Cardiac fibroblast (primary cell): ENCODE data around the gene KCNMA1.

ENCODE experiments used
- DNase-seq, 2 donors: peaks; one replicate each; pipeline versions ENCODE4 v3.0.0 to v3.0.0-alpha.2; 2010; ENCODE audit warnings: low read depth in 2 of 2
- H3K4me3 ChIP-seq, 2 donors: replicated peaks in 1 of 2; 1 replicate in 1 of 2; 2 replicates in 1 of 2; pipeline ENCODE4 v1.5.1; 2011; ENCODE audit warnings: low read depth in 2 of 2, low read length in 2 of 2, mild to moderate bottlenecking in 2 of 2, moderate library complexity in 1 of 2
- TF ChIP-seq, protein P1 (sequence below): IDR thresholded peaks from one replicate; pipeline ENCODE4 v1.5.1; 2011; ENCODE audit warnings: low read depth, mild to moderate bottlenecking, low read length, inconsistent platforms

The KCNMA1 gene

DNA sequence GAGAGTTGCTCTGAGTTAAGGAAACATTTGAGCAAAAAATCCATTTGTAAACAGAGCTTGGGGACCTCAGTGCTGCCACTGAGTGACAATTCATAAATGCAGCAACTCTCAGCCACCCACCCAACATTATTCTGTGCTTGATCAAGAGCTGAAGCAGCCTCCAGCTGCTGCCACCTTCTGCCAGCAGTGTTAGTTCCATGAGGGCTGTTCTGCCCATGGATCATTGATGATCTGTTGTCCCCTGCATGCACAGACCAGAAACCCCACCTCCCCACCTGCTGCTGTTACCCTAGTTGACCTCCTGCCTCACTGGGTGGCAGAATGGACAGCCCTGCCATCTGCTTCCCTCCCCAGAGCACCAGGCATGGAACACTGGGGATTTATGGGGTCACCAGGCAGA, 305.4 kb downstream of the KCNMA1 start:
- H3K4me3 ChIP-seq = no peak overlapping the region
- TF ChIP-seq, protein P1, sequence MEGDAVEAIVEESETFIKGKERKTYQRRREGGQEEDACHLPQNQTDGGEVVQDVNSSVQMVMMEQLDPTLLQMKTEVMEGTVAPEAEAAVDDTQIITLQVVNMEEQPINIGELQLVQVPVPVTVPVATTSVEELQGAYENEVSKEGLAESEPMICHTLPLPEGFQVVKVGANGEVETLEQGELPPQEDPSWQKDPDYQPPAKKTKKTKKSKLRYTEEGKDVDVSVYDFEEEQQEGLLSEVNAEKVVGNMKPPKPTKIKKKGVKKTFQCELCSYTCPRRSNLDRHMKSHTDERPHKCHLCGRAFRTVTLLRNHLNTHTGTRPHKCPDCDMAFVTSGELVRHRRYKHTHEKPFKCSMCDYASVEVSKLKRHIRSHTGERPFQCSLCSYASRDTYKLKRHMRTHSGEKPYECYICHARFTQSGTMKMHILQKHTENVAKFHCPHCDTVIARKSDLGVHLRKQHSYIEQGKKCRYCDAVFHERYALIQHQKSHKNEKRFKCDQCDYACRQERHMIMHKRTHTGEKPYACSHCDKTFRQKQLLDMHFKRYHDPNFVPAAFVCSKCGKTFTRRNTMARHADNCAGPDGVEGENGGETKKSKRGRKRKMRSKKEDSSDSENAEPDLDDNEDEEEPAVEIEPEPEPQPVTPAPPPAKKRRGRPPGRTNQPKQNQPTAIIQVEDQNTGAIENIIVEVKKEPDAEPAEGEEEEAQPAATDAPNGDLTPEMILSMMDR = no peak
- no peak for DNase-seq

DNA sequence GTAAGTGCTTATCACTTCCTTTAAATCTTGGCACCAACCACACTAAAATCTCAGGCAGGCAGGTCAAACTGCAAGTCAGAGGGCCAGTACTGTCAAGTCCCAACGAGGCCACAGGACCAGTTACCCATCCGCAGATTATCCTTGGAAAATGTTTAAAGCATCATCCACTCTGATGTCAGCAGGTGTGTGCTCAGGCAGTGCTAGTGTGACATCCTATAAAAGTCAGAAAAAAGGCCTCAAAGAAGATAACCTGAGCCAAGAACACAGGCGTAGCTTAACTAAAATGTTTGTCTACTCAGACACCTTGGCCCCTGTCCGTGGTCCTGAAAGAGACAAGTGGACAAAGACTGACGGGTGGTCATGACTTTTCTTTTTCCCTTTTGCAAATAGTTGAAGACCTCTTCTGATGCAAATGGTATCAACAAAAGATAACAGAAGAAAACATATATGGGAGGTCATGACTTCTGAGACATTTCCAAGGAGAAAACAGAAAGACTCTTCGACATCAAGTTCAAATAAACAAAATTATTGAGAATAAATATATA, 309.3 kb downstream of the KCNMA1 start:
- DNase-seq = peak; percentile 47 to 55

DNA sequence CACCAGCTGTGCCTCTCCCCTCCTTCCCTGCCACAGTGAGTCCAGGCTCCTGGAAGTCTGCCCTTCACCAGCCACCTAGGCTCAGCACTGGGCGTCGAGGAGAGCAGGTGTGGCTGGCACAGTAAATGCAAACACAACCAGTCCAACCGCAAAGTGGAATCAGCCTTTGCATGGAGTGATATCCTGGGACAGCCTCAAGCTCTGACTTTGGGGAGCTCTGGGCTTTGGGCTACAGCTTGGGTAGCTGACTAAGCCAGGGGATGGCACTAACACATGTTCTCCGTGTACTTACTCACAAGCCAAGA, 312.4 kb downstream of the KCNMA1 start:
- no peak overlapping the region for H3K4me3 ChIP-seq
- DNase-seq = no peak
- TF ChIP-seq, protein P1 = no peak

More for the DNA sequence above, 309.3 kb downstream of the KCNMA1 start:
- TF ChIP-seq, protein P1 = no peak
- H3K4me3 ChIP-seq = no peak overlapping the region

DNA sequence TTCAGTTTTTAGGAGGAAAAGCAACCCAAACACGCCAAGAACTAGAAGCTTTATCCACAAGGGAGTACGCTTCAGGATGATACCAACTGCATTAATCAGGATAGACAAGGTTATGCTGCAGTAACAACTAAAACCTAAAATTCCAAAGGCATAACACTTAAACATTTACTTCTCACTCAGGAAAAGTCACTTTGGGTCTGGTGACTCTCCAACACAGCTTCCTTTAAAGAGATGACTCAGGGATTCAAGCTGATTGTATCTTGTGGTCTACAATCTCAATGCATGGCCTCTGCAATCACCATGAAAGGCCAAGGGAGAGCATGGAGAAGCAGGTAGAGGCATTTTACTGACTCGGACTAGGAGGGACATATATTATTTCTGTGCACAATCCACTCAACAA, 315.8 kb downstream of the KCNMA1 start:
- H3K4me3 ChIP-seq = no peak overlapping the region
- peak in 1 of 2 donors; percentile 20 for DNase-seq
- TF ChIP-seq, protein P1 = no peak

DNA sequence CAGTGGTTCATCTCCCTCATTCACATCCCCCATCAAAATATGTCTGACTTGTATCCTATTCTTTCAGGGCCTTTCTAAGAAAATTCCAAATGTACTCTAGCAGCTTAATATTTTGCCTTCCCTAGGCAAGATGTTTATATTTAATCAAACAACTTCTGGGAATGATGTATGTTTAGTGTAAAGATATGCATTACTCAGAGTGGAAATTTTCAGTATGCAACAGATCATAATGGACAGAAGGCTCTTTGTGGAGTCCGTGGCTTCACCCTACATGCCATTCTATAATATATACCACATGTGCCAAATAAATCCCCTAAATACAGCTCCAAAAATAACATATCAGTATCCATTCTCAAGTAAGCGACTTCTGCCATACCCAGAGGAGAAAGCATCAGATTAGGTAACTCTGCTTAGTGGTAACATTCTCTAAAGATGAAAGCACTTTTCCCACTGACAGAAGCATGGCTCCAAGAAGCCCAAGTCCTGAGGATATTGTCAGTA, 316.6 kb downstream of the KCNMA1 start:
- no peak overlapping the region for H3K4me3 ChIP-seq
- TF ChIP-seq, protein P1 = no peak
- DNase-seq = peak; percentile 15 to 70

DNA sequence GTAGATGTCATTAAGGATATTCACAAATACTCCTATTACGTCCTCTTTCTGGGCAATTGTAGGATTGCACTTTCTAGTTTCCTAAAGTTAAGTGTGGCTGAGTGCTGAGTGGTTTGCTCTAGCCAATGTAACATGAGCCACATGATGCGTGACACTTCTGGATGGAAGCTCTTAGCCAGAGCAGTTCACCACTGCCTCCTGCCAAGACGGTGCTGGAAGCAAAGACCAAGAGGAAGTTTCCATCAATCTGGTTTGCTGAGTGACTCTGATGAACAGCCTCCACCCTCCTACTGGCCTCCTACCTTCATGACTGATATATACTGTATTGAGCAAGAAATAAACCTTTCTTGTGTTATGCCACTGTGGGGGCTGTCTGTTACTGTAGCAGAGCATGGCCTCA, 318.1 kb downstream of the KCNMA1 start:
- peak; percentile 16 to 32 for DNase-seq

More for the DNA sequence above, 318.1 kb downstream of the KCNMA1 start:
- H3K4me3 ChIP-seq = no peak overlapping the region
- TF ChIP-seq, protein P1 = no peak
